ENCODE measurements around the gene HSBP1L1.

The HSBP1L1 gene

GRCh38 chr18:79924814-79925731 lies 39.4 kb upstream of the HSBP1L1 start:
- Histone ChIP-seq H3K4me2 (ENCODE audit: insufficient read depth, low read length, poor library complexity, severe bottlenecking) (no peak overlapping the region), H2BK12ac (ENCODE audit: low read length) (no peak overlapping the region), H3K79me1 (ENCODE audit: low read depth, low read length) (peaks cover 8% of the 10 kb centered on the region), H2BK15ac (ENCODE audit: low read length) (no peak overlapping the region), H3K18ac (ENCODE audit: low read length) (no peak overlapping the region), H4K91ac (ENCODE audit: low read depth, low read length, poor library complexity) (no peak overlapping the region), H3K14ac (ENCODE audit: low read length) (no peak overlapping the region), H3K4me1 (ENCODE audit: control insufficient read depth in 2 of 2, insufficient read depth in 1 of 2, low read depth in 1 of 2, low read length in 2 of 2) (peaks cover 0 to 6% of the 10 kb centered on the region in 2 donors), H2BK120ac (ENCODE audit: low read depth, low read length) (no peak overlapping the region), H2AFZ (ENCODE audit: low read length) (no peak overlapping the region), H3K27me3 (ENCODE audit: control insufficient read depth in 3 of 3, insufficient read depth in 3 of 3, low read depth in 1 of 3, low read length in 3 of 3) (no peaks in the 10 kb centered on the region), H3K9ac (ENCODE audit: low read depth, low read length, poor library complexity) (no peak overlapping the region), H3K23ac (ENCODE audit: low read depth, low read length, poor library complexity) (no peak overlapping the region), H3K4ac (ENCODE audit: low read length) (no peak overlapping the region), H2AK5ac (ENCODE audit: low read depth, low read length) (no peak overlapping the region), H3K4me3 (ENCODE audit: low read length in 2 of 2) (no peak overlapping the region), H2BK5ac (ENCODE audit: low read length) (no peak overlapping the region), H3K9me3 (replicated peaks in 1 of 2; ENCODE audit: control insufficient read depth in 2 of 2, insufficient read depth in 1 of 2, low read depth in 1 of 2, low read length in 2 of 2) (peaks cover 14 to 38% of the 10 kb centered on the region in 2 donors), H4K8ac (ENCODE audit: low read depth, low read length) (no peak overlapping the region), H3K27ac (replicated peaks; ENCODE audit: low read length) (no peak overlapping the region), H3K36me3 (replicated peaks in 1 of 2; ENCODE audit: control insufficient read depth in 2 of 2, insufficient read depth in 2 of 2, low read length in 2 of 2) (peaks cover 0 to 60% of the 10 kb centered on the region in 2 donors)
- no peak for DNase-seq (ENCODE audit: low spot score)
- no CpG with 5 or more reads among the region's 25 CpGs for WGBS, 2 donors (ENCODE audit: extremely low coverage in 2 of 2, insufficient read length in 2 of 2, insufficient replicate concordance in 1 of 2)

- Histone ChIP-seq H3K79me1 (ENCODE audit: low read depth, low read length) (peaks cover 8% of the 10 kb centered on the region), H3K4me3 (ENCODE audit: low read length in 2 of 2) (no peak overlapping the region), H2BK15ac (ENCODE audit: low read length) (no peak overlapping the region), H2AK5ac (ENCODE audit: low read depth, low read length) (no peak overlapping the region), H2AFZ (ENCODE audit: low read length) (no peak overlapping the region), H3K18ac (ENCODE audit: low read length) (no peak overlapping the region), H3K14ac (ENCODE audit: low read length) (no peak overlapping the region), H2BK12ac (ENCODE audit: low read length) (no peak overlapping the region), H3K23ac (ENCODE audit: low read depth, low read length, poor library complexity) (no peak overlapping the region), H3K9me3 (replicated peaks in 1 of 2; ENCODE audit: control insufficient read depth in 2 of 2, insufficient read depth in 1 of 2, low read depth in 1 of 2, low read length in 2 of 2) (peaks cover 14 to 50% of the 10 kb centered on the region in 2 donors), H2BK5ac (ENCODE audit: low read length) (no peak overlapping the region), H3K27ac (replicated peaks; ENCODE audit: low read length) (no peak overlapping the region), H3K27me3 (ENCODE audit: control insufficient read depth in 3 of 3, insufficient read depth in 3 of 3, low read depth in 1 of 3, low read length in 3 of 3) (no peaks in the 10 kb centered on the region), H3K4me1 (ENCODE audit: control insufficient read depth in 2 of 2, insufficient read depth in 1 of 2, low read depth in 1 of 2, low read length in 2 of 2) (peaks cover 0 to 6% of the 10 kb centered on the region in 2 donors), H3K4ac (ENCODE audit: low read length) (no peak overlapping the region), H4K8ac (ENCODE audit: low read depth, low read length) (no peak overlapping the region), H3K9ac (ENCODE audit: low read depth, low read length, poor library complexity) (no peak overlapping the region), H4K91ac (ENCODE audit: low read depth, low read length, poor library complexity) (no peak overlapping the region), H3K36me3 (replicated peaks in 1 of 2; ENCODE audit: control insufficient read depth in 2 of 2, insufficient read depth in 2 of 2, low read length in 2 of 2) (peaks cover 0 to 60% of the 10 kb centered on the region in 2 donors), H3K4me2 (ENCODE audit: insufficient read depth, low read length, poor library complexity, severe bottlenecking) (no peak overlapping the region), H2BK120ac (ENCODE audit: low read depth, low read length) (no peak overlapping the region)
- DNase-seq (ENCODE audit: low spot score) = no peak
- WGBS, 2 donors (ENCODE audit: extremely low coverage in 2 of 2, insufficient read length in 2 of 2, insufficient replicate concordance in 1 of 2) = no CpG with 5 or more reads among the region's 11 CpGs
Observed at GRCh38 chr18:79926306-79926705, 38.1 kb upstream of the HSBP1L1 start.

- Histone ChIP-seq H3K4me3 (ENCODE audit: low read length in 2 of 2) (no peak overlapping the region), H2BK5ac (ENCODE audit: low read length) (peak overlapping the region; percentile 49), H2BK12ac (ENCODE audit: low read length) (no peak overlapping the region), H2BK15ac (ENCODE audit: low read length) (no peak overlapping the region), H3K23ac (ENCODE audit: low read depth, low read length, poor library complexity) (peak overlapping the region; percentile 26), H3K79me1 (ENCODE audit: low read depth, low read length) (peaks cover 8% of the 10 kb centered on the region), H3K4ac (ENCODE audit: low read length) (no peak overlapping the region), H3K27ac (replicated peaks; ENCODE audit: low read length) (no peak overlapping the region), H3K9ac (ENCODE audit: low read depth, low read length, poor library complexity) (no peak overlapping the region), H2BK120ac (ENCODE audit: low read depth, low read length) (no peak overlapping the region), H4K91ac (ENCODE audit: low read depth, low read length, poor library complexity) (no peak overlapping the region), H3K18ac (ENCODE audit: low read length) (no peak overlapping the region), H3K36me3 (replicated peaks in 1 of 2; ENCODE audit: control insufficient read depth in 2 of 2, insufficient read depth in 2 of 2, low read length in 2 of 2) (peaks cover 0 to 60% of the 10 kb centered on the region in 2 donors), H2AK5ac (ENCODE audit: low read depth, low read length) (peak overlapping the region; percentile 49), H3K4me1 (ENCODE audit: control insufficient read depth in 2 of 2, insufficient read depth in 1 of 2, low read depth in 1 of 2, low read length in 2 of 2) (peaks cover 0 to 6% of the 10 kb centered on the region in 2 donors), H3K27me3 (ENCODE audit: control insufficient read depth in 3 of 3, insufficient read depth in 3 of 3, low read depth in 1 of 3, low read length in 3 of 3) (no peaks in the 10 kb centered on the region), H3K14ac (ENCODE audit: low read length) (no peak overlapping the region), H3K9me3 (replicated peaks in 1 of 2; ENCODE audit: control insufficient read depth in 2 of 2, insufficient read depth in 1 of 2, low read depth in 1 of 2, low read length in 2 of 2) (peaks cover 17 to 54% of the 10 kb centered on the region in 2 donors), H2AFZ (ENCODE audit: low read length) (no peak overlapping the region), H4K8ac (ENCODE audit: low read depth, low read length) (no peak overlapping the region), H3K4me2 (ENCODE audit: insufficient read depth, low read length, poor library complexity, severe bottlenecking) (no peak overlapping the region)
- no peak for DNase-seq (ENCODE audit: low spot score)
- no CpG with 5 or more reads among the region's 21 CpGs for WGBS, 2 donors (ENCODE audit: extremely low coverage in 2 of 2, insufficient read length in 2 of 2, insufficient replicate concordance in 1 of 2)
Observed at GRCh38 chr18:79926715-79927606, 37.5 kb upstream of the HSBP1L1 start.

All from neuronal stem cell (in vitro differentiated cells).